Stimulated activated CD8-positive, alpha-beta memory T cell treated with anti-CD3 and anti-CD28 coated beads, Interleukin-7, amount 100 ng/mL, for 48 hours (primary cell): ENCODE measurements around the gene MAML2.

Experiments used
- DNase-seq, 2 donors: peaks; one replicate each; pipeline ENCODE4 v3.0.0-alpha.2; 2020; ENCODE audit warnings: low read depth in 1 of 2; ENCODE audit errors: extremely low read depth in 1 of 2

Gene MAML2

GRCh38 chr11:96107143-96107824, 235.7 kb downstream of the MAML2 start:
- DNase-seq, result no peak

- no peak for DNase-seq
Observed at GRCh38 chr11:96106645-96107044, 236.3 kb downstream of the MAML2 start.

GRCh38 chr11:96105944-96106343, 237.1 kb downstream of the MAML2 start:
- no peak for DNase-seq

GRCh38 chr11:96105197-96105895, 237.6 kb downstream of the MAML2 start:
- no peak for DNase-seq

- DNase-seq, result no peak
Observed at GRCh38 chr11:96104496-96104895, 238.5 kb downstream of the MAML2 start.

GRCh38 chr11:96103721-96104120, 239.3 kb downstream of the MAML2 start:
- DNase-seq, result no peak

- no peak for DNase-seq
Observed at GRCh38 chr11:96103102-96103501, 239.9 kb downstream of the MAML2 start.

GRCh38 chr11:96102664-96103078, 240.3 kb downstream of the MAML2 start:
- DNase-seq, result no peak

- DNase-seq, result no peak
Observed at GRCh38 chr11:96101146-96101545, 241.8 kb downstream of the MAML2 start.

GRCh38 chr11:96098511-96099241, 244.3 kb downstream of the MAML2 start:
- DNase-seq, result no peak

- no peak for DNase-seq
Observed at GRCh38 chr11:96097844-96098421, 245.1 kb downstream of the MAML2 start.

GRCh38 chr11:96096360-96096759, 246.6 kb downstream of the MAML2 start:
- no peak for DNase-seq

GRCh38 chr11:96095884-96096303, 247.1 kb downstream of the MAML2 start:
- DNase-seq, result no peak

- DNase-seq, result no peak
Observed at GRCh38 chr11:96094156-96094555, 248.8 kb downstream of the MAML2 start.

GRCh38 chr11:96092511-96092910, 250.5 kb downstream of the MAML2 start:
- DNase-seq, result no peak

- DNase-seq, result no peak
Observed at GRCh38 chr11:96091476-96091875, 251.5 kb downstream of the MAML2 start.

- DNase-seq, result no peak
Observed at GRCh38 chr11:96090711-96091110, 252.3 kb downstream of the MAML2 start.

GRCh38 chr11:96088914-96089313, 254.1 kb downstream of the MAML2 start:
- no peak for DNase-seq

GRCh38 chr11:96086111-96086510, 256.9 kb downstream of the MAML2 start:
- no peak for DNase-seq

GRCh38 chr11:96085319-96085930, 257.6 kb downstream of the MAML2 start:
- DNase-seq, result no peak
